Heart left ventricle (tissue), 13 donors: ENCODE results near the gene SUPT6H.

Experiments used
- CTCF ChIP-seq, 12 donors: fragments of 200-600 bp; sonication (generic) in 4 of 12; IDR thresholded peaks; one replicate each; pipeline versions ENCODE4 v1.5.0 to v1.8.0; 2018 to 2022; ENCODE audit warnings: antibody characterized with exemption in 12 of 12, mild to moderate bottlenecking in 5 of 12
- POLR2A ChIP-seq, 2 donors: fragments of 450-650 bp; IDR thresholded peaks; one replicate each; pipeline ENCODE4 v1.6.1; 2017; ENCODE audit warnings: antibody characterized with exemption in 2 of 2, mild to moderate bottlenecking in 2 of 2, moderate library complexity in 2 of 2
- donor health status: ischemic (EF 13 %, LVEDD 7.1; RV severe dilation, severe dysfunction).
- donor health status: DM: no; HTN: yes; CAD: no.
- donor health status: DM: no; HTN: no; CAD: no.
- donor health status: ischemic (EF 25% LVEDD 6.9; RV normal size, moderate dysfunction).
- donor health status: ischemic (EF 25% LVEDD 5.7; RV mildly dilated, moderate dysfunction).
- donor health status: ischemic (EF 35%, LVEDD 5.7; RV mildly dilated, moderate dysfunction).
- donor health status: nonischemic (EF 11% LVEDD 7.7; RV severe dilation, severe dysfunction).
- donor health status: DM: yes; HTN: yes; CAD: no.
- donor health status: PGD.
- donor health status: ischemic (EF 29% LVEDD 5.4; RV normal size, mild dysfunction).
- donor health status: nonischemic (EF 23%, LVEDD 6.1; RV moderate dilation, normal function).

DNA sequence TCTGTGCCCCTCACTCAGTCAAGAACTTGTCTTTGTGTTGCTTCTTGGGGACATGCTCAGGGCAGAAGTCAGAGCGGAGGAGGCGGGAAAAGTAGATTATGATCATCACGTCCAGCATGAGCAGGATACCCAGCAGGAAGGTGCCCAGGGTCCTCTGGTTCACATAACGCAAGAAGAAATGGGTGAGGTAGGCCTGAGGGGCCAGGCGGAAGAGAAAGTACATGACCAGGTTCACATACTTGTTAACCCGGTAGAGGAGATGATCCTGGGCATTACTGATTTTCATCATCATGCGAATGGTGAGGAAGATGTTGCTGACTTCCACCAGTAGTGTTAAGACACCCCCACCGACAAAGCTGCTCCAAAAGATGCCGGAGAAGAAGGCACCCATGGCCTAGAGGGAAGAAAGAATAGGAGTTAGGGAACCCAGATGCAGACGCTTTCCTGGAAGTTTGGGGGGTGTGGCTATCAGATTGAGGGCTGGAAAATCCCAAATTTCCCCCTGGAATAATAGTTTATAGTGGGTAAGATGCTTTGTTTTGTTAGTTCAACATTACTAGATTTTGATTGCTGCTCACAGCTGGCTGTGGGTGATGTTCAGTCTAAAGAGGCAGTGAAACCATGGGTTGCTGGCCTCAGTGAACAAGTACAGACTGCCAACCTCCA lies 62.6 kb downstream of the SUPT6H start:
- TF ChIP-seq CTCF (IDR thresholded peaks at IDR 0.05) = no peak
- no peak for TF ChIP-seq POLR2A (IDR thresholded peaks at IDR 0.05)
